Stimulated activated memory B cell treated with anti-CD40 and anti-IgM and Interleukin-4, amounts not matched to agents 10 μg/mL and 1 μg/mL and 100 μg/mL, for 72 hours (primary cell): ENCODE results near the gene OR6C70.
"Not testable (repeated sequence)": the region's sequence is repeated elsewhere in the genome, so short reads cannot be mapped to it uniquely, and the experiment has no call there.

Experiments
- ATAC-seq: fragments of 150-1000 bp; cut with Tn5 transposase; 2 replicates; pipeline ENCODE4 v1.10.0; 2021
- H3K27ac Mint-ChIP-seq: one replicate; pipeline ENCODE4 v1.8.0; 2022; ENCODE audit warnings: mild to moderate bottlenecking, mixed read lengths
- H3K27me3 Mint-ChIP-seq: one replicate; pipeline ENCODE4 v1.8.0; 2022; ENCODE audit warnings: mixed read lengths
- H3K36me3 Mint-ChIP-seq: one replicate; pipeline ENCODE4 v1.8.0; 2022; ENCODE audit warnings: mixed read lengths
- H3K4me1 Mint-ChIP-seq: one replicate; pipeline ENCODE4 v1.8.0; 2022; ENCODE audit warnings: mixed read lengths
- H3K4me3 Mint-ChIP-seq: one replicate; pipeline ENCODE4 v1.8.0; 2022; ENCODE audit warnings: mild to moderate bottlenecking, moderate library complexity, mixed read lengths
- H3K9me3 Mint-ChIP-seq: one replicate; pipeline ENCODE4 v1.8.0; 2022; ENCODE audit warnings: mixed read lengths

The OR6C70 gene

GRCh38 chr12:55445357-55445756 lies 24.6 kb downstream of the OR6C70 start:
- peaks cover 5% of the 10 kb centered on the region for H3K4me1 Mint-ChIP-seq
- peaks cover 4% of the 10 kb centered on the region for H3K9me3 Mint-ChIP-seq
- ATAC-seq = no peak
- no peaks in the 10 kb centered on the region for H3K27me3 Mint-ChIP-seq
- no peak overlapping the region for H3K27ac Mint-ChIP-seq
- no peak overlapping the region for H3K4me3 Mint-ChIP-seq
- H3K36me3 Mint-ChIP-seq = no peaks in the 10 kb centered on the region

GRCh38 chr12:55443776-55444175 lies 26.2 kb downstream of the OR6C70 start, which contains the start of gene OR6C2:
Gene OR6C2, plus strand, starts transcription at chr12:55444076. Its CDS starts 8,138 bp downstream, at chr12:55452214.
- Mint-ChIP-seq H3K4me3 (no peak within 1 kb of the TSS), H3K4me1 (peaks cover 5% of the 10 kb centered on the region), H3K27ac (no peak within 1 kb of the TSS), H3K27me3 (peaks cover 11% of the 10 kb centered on the region), H3K9me3 (peaks cover 10% of the 10 kb centered on the region), H3K36me3 (peaks cover 5% of the 10 kb centered on the region)
- no peak for ATAC-seq

- H3K9me3 Mint-ChIP-seq = peaks cover 10% of the 10 kb centered on the region
- peaks cover 11% of the 10 kb centered on the region for H3K27me3 Mint-ChIP-seq
- ATAC-seq, H3K27ac Mint-ChIP-seq, H3K4me1 Mint-ChIP-seq, H3K36me3 Mint-ChIP-seq, H3K4me3 Mint-ChIP-seq: not testable (repeated sequence)
Measured at GRCh38 chr12:55441233-55441632, 28.7 kb downstream of the OR6C70 start.

GRCh38 chr12:55428331-55429243 lies 41.4 kb downstream of the OR6C70 start:
- H3K4me3 Mint-ChIP-seq = no peak overlapping the region
- H3K9me3 Mint-ChIP-seq = no peaks in the 10 kb centered on the region
- no peaks in the 10 kb centered on the region for H3K36me3 Mint-ChIP-seq
- peaks cover 18% of the 10 kb centered on the region for H3K27me3 Mint-ChIP-seq
- H3K4me1 Mint-ChIP-seq = no peaks in the 10 kb centered on the region
- ATAC-seq = no peak
- no peak overlapping the region for H3K27ac Mint-ChIP-seq

- Mint-ChIP-seq H3K4me1 (no peaks in the 10 kb centered on the region), H3K27me3 (peaks cover 9% of the 10 kb centered on the region)
- ATAC-seq = no peak
Measured at GRCh38 chr12:55425954-55426353, 44.0 kb downstream of the OR6C70 start, which contains the start of gene OR6C76. Gene OR6C76, plus strand, starts transcription at chr12:55426254. Its CDS starts 0 bp downstream, at chr12:55426254.

GRCh38 chr12:55420307-55420962 lies 49.5 kb downstream of the OR6C70 start:
- Mint-ChIP-seq H3K36me3 (no peaks in the 10 kb centered on the region), H3K27ac (no peak overlapping the region), H3K4me3 (no peak overlapping the region), H3K9me3 (no peaks in the 10 kb centered on the region), H3K4me1 (peaks cover 3% of the 10 kb centered on the region), H3K27me3 (peaks cover 43% of the 10 kb centered on the region)
- no peak for ATAC-seq

More at GRCh38 chr12:55425954-55426353, 44.0 kb downstream of the OR6C70 start, which contains the start of gene OR6C76:
- Mint-ChIP-seq H3K9me3 (no peaks in the 10 kb centered on the region), H3K36me3 (no peaks in the 10 kb centered on the region), H3K27ac (no peak within 1 kb of the TSS), H3K4me3 (no peak within 1 kb of the TSS)
